Esophagus muscularis mucosa (tissue), 4 donors: ENCODE data around the gene CTDNEP1. TPM values are rescaled to one million over a fixed set of nuclear protein-coding genes. Genes with fewer than 3 reads are reported as not detected.
A peak's percentile ranks its signal among the peaks of the same experiment; 100 is the strongest.

Experiments used
- DNase-seq: peaks from one replicate; pipeline ENCODE4 v3.0.0-alpha.2; 2017; ENCODE audit errors: extremely low spot score
- H3K27ac ChIP-seq, 4 donors: fragments of 200-600 bp; sonication (generic); replicated peaks in 1 of 4; 1 replicate in 3 of 4; 2 replicates in 1 of 4; pipeline ENCODE4 v1.5.1; 2016 to 2019; ENCODE audit warnings: mild to moderate bottlenecking in 1 of 4
- H3K27me3 ChIP-seq, 4 donors: fragments of 200-600 bp; sonication (generic); one replicate each; pipeline versions ENCODE4 v1.5.1 to v1.6.0; 2016 to 2019
- H3K36me3 ChIP-seq, 4 donors: fragments of 200-600 bp; sonication (generic); one replicate each; pipeline ENCODE4 v1.5.1; 2016 to 2019
- H3K4me1 ChIP-seq, 4 donors: fragments of 200-600 bp; sonication (generic); one replicate each; pipeline ENCODE4 v1.5.1; 2016 to 2019
- H3K4me3 ChIP-seq, 4 donors: fragments of 200-600 bp; sonication (generic); 1 replicate in 2 of 4; 2 replicates in 2 of 4; pipeline ENCODE4 v1.5.1; 2016 to 2019; ENCODE audit warnings: mild to moderate bottlenecking in 4 of 4, moderate library complexity in 1 of 4
- H3K9me3 ChIP-seq, 4 donors: fragments of 200-600 bp; sonication (generic); 1 replicate in 3 of 4; 2 replicates in 1 of 4; pipeline ENCODE4 v1.5.1; 2016 to 2019
- EP300 ChIP-seq: sonication (generic); formaldehyde crosslinking; IDR thresholded peaks from one replicate; pipeline ENCODE4 v1.6.1; 2017; ENCODE audit warnings: antibody characterized with exemption
- POLR2A ChIP-seq: fragments of 450-650 bp; IDR thresholded peaks from one replicate; pipeline ENCODE4 v1.6.1; 2017; ENCODE audit warnings: antibody characterized with exemption, moderate library complexity, mild to moderate bottlenecking, low read depth
- POLR2AphosphoS5 ChIP-seq, 2 donors: sonication (generic); formaldehyde crosslinking; IDR thresholded peaks; one replicate each; pipeline ENCODE4 v1.6.1; 2017; ENCODE audit warnings: antibody characterized with exemption in 2 of 2
- WGBS: methylation state at CpG from one replicate; pipeline ENCODE4 v1.1.5; 2018; 5-methylcytosine and 5-hydroxymethylcytosine counted together
- intact Hi-C: fragments of 100-400 bp; cut with DNase I; formaldehyde crosslinking; loops from one replicate; pipeline ENCODE4 v1.15.1; 2023
- total RNA-seq, 4 donors: library from RNA; depleted of rRNA; stranded (reverse); fragments of >200 nt; gene quantifications; one replicate each; pipeline versions ENCODE4 v1.1.0 to v1.2.1, GENCODE V29; 2016
- TF ChIP-seq, protein P1 (sequence below), 3 experiments: fragments of 200-600 bp in 2 of 3; fragments of 450-650 bp in 1 of 3; sonication (generic) in 2 of 3; IDR thresholded peaks; one replicate each; pipeline ENCODE4 v1.5.1; 2017 to 2019; ENCODE audit warnings: antibody characterized with exemption in 3 of 3, mild to moderate bottlenecking in 2 of 3, moderate library complexity in 1 of 3

CTDNEP1 gene
- total RNA-seq, 4 donors from 2014 or later: 41.5 to 66.5 (median 46.6) TPM

GRCh38 chr17:7208027-7208571 is 43.4 kb downstream of the CTDNEP1 start:
- intact Hi-C loops: no loop called here
- TF ChIP-seq POLR2A (no peak), POLR2AphosphoS5 (IDR thresholded peaks at IDR 0.05) (no peak), EP300 (no peak)
- TF ChIP-seq, protein P1, sequence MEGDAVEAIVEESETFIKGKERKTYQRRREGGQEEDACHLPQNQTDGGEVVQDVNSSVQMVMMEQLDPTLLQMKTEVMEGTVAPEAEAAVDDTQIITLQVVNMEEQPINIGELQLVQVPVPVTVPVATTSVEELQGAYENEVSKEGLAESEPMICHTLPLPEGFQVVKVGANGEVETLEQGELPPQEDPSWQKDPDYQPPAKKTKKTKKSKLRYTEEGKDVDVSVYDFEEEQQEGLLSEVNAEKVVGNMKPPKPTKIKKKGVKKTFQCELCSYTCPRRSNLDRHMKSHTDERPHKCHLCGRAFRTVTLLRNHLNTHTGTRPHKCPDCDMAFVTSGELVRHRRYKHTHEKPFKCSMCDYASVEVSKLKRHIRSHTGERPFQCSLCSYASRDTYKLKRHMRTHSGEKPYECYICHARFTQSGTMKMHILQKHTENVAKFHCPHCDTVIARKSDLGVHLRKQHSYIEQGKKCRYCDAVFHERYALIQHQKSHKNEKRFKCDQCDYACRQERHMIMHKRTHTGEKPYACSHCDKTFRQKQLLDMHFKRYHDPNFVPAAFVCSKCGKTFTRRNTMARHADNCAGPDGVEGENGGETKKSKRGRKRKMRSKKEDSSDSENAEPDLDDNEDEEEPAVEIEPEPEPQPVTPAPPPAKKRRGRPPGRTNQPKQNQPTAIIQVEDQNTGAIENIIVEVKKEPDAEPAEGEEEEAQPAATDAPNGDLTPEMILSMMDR (IDR thresholded peaks at IDR 0.05): no peak
- Histone ChIP-seq H3K4me1 (peaks cover 17 to 58% (median 56%) of the 10 kb centered on the region in 4 donors), H3K27me3 (no peaks in the 10 kb centered on the region), H3K36me3 (peaks cover 0 to 10% (median 6%) of the 10 kb centered on the region in 4 donors), H3K9me3 (no peaks in the 10 kb centered on the region), H3K4me3 (no peak overlapping the region), H3K27ac (no peak overlapping the region)
- DNase-seq: no peak
- whole genome bisulfite sequencing: 45% methylated on average over 20 of the region's 21 CpGs

DNA sequence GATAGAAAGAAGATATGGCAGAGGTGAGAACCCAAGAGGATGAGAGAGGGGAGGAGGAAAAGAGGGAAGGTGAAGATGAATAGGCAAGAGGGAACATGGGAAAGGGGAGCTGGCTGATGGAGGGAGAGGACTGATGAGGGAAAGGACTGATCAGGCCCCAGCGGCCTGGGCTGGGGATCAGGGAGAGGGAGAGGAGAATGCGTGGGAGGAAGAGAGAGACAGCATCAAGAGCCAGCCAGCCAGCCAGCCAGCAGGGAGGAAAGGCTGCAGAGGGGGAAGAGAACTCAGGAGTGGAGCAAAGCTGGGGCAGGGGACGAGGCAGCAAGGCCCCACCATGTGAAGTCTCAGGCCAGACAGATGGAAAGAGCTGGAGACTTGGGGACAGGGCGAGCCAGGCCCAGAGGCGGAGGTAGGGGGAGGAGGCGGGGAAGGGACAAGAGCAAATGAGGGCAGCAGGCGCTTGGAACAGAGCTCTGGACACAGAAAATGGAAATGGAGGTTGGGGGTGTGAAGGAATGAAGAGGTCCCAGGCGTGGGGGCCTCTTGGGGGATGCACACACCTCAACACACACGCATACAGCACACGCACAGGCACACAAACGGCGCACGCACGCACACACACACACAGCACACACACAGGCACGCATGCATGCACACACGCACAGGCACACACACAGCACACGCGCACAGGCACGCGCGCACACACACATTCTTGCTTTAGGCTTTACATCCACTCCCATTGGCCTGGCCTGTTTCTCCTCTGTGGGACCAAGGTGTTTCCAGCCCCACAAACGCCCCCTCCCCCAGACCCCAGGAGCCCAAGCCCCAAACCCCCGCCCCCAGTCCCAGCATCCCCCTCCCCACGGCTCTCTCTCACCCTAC is 44.2 kb downstream of the CTDNEP1 start:
- 73% methylated on average over 24 of the region's 24 CpGs for WGBS
- Histone ChIP-seq H3K36me3 (peaks cover 0 to 17% (median 14%) of the 10 kb centered on the region in 4 donors), H3K4me3 (no peak overlapping the region), H3K27ac (peak overlapping the region in 2 of 4 donors; percentile 19 to 22), H3K9me3 (no peaks in the 10 kb centered on the region), H3K27me3 (no peaks in the 10 kb centered on the region), H3K4me1 (peaks cover 17 to 58% (median 56%) of the 10 kb centered on the region in 4 donors)
- TF ChIP-seq, protein P1 (IDR thresholded peaks at IDR 0.05): no peak
- intact Hi-C loops: no loop called here
- DNase-seq: no peak

- no peak for DNase-seq
- peaks cover 6 to 32% (median 29%) of the 10 kb centered on the region in 4 donors for H3K36me3 ChIP-seq
- intact Hi-C loops: no loop called here
- H3K27me3 ChIP-seq: no peaks in the 10 kb centered on the region
- H3K4me1 ChIP-seq: peaks cover 14 to 45% (median 39%) of the 10 kb centered on the region in 4 donors
- 43% methylated on average over 15 of the region's 15 CpGs for WGBS
- no peaks in the 10 kb centered on the region for H3K9me3 ChIP-seq
- no peak for TF ChIP-seq EP300
- TF ChIP-seq POLR2AphosphoS5 (IDR thresholded peaks at IDR 0.05): no peak
- TF ChIP-seq, protein P1 (IDR thresholded peaks at IDR 0.05): no peak
- no peak for TF ChIP-seq POLR2A
- H3K27ac ChIP-seq: peak overlapping the region; percentile 72 to 81 (median 77)
- peak overlapping the region; percentile 59 to 76 (median 62) for H3K4me3 ChIP-seq
These were observed 46.0 kb downstream of the CTDNEP1 start for GRCh38 chr17:7205561-7205960.

- WGBS: 2% methylated on average over 17 of the region's 34 CpGs
- H3K27ac ChIP-seq: peak overlapping the region; percentile 72 to 81 (median 77)
- H3K4me1 ChIP-seq: peaks cover 14 to 45% (median 38%) of the 10 kb centered on the region in 4 donors
These were observed 46.6 kb downstream of the CTDNEP1 start for GRCh38 chr17:7204828-7205461.

More at GRCh38 chr17:7204828-7205461, 46.6 kb downstream of the CTDNEP1 start:
- TF ChIP-seq POLR2A: no peak
- TF ChIP-seq POLR2AphosphoS5 (IDR thresholded peaks at IDR 0.05): peak; percentile 77
- TF ChIP-seq, protein P1 (IDR thresholded peaks at IDR 0.05): peak in 1 of 3 experiments; percentile 5
- Histone ChIP-seq H3K27me3 (no peaks in the 10 kb centered on the region), H3K36me3 (peaks cover 6 to 32% (median 29%) of the 10 kb centered on the region in 4 donors), H3K4me3 (peak overlapping the region; percentile 59 to 76 (median 62)), H3K9me3 (no peaks in the 10 kb centered on the region)
- intact Hi-C loops: no loop called here
- DNase-seq: peak; percentile 95
